Hypothalamus (tissue), 51 donors: ENCODE data around the gene TPM1.

Experiments used
- DNase-seq, 51 donors: peaks; one replicate each; lab custom pipeline; 2025; lab: John Stamatoyannopoulos, UW

TPM1 gene

GRCh38 chr15:63040509-63040908 is 2.0 kb upstream of the TPM1 start:
- DNase-seq = no peak

- no peak for DNase-seq
These were observed 1.6 kb upstream of the TPM1 start for GRCh38 chr15:63040954-63041353.

- no peak for DNase-seq
These were observed 1.1 kb upstream of the TPM1 start for GRCh38 chr15:63041402-63041973.

GRCh38 chr15:63042877-63043334 is 359 bp downstream of the TPM1 start:
- DNase-seq = peak in 1 of 51 donors; percentile 55

GRCh38 chr15:63043335-63044076 is 959 bp downstream of the TPM1 start:
- peak in 1 of 51 donors; percentile 19 for DNase-seq

GRCh38 chr15:63044077-63044644 is 1.6 kb downstream of the TPM1 start:
- no peak for DNase-seq

- no peak for DNase-seq
These were observed 2.3 kb downstream of the TPM1 start for GRCh38 chr15:63044645-63045464.

GRCh38 chr15:63045465-63045840 is 2.9 kb downstream of the TPM1 start:
- no peak for DNase-seq

GRCh38 chr15:63045879-63046278 is 3.3 kb downstream of the TPM1 start:
- no peak for DNase-seq

- no peak for DNase-seq
These were observed 4.6 kb downstream of the TPM1 start for GRCh38 chr15:63046917-63047760.

GRCh38 chr15:63047792-63048114 is 5.2 kb downstream of the TPM1 start:
- no peak for DNase-seq

GRCh38 chr15:63048115-63048775 is 5.7 kb downstream of the TPM1 start:
- DNase-seq = peak; percentile 39 to 97 (median 84)

- DNase-seq = peak in 33 of 51 donors; percentile 19 to 74 (median 41)
These were observed 6.5 kb downstream of the TPM1 start for GRCh38 chr15:63048776-63049665.

- no peak for DNase-seq
These were observed 7.3 kb downstream of the TPM1 start for GRCh38 chr15:63049783-63050371.

GRCh38 chr15:63050731-63051155 is 8.2 kb downstream of the TPM1 start:
- no peak for DNase-seq

GRCh38 chr15:63051156-63052066 is 8.9 kb downstream of the TPM1 start:
- no peak for DNase-seq
